ENCODE measurements around the gene CEP164.
"Not testable (repeated sequence)": the region's sequence is repeated elsewhere in the genome, so short reads cannot be mapped to it uniquely, and the experiment has no call there.

CEP164 gene

DNA sequence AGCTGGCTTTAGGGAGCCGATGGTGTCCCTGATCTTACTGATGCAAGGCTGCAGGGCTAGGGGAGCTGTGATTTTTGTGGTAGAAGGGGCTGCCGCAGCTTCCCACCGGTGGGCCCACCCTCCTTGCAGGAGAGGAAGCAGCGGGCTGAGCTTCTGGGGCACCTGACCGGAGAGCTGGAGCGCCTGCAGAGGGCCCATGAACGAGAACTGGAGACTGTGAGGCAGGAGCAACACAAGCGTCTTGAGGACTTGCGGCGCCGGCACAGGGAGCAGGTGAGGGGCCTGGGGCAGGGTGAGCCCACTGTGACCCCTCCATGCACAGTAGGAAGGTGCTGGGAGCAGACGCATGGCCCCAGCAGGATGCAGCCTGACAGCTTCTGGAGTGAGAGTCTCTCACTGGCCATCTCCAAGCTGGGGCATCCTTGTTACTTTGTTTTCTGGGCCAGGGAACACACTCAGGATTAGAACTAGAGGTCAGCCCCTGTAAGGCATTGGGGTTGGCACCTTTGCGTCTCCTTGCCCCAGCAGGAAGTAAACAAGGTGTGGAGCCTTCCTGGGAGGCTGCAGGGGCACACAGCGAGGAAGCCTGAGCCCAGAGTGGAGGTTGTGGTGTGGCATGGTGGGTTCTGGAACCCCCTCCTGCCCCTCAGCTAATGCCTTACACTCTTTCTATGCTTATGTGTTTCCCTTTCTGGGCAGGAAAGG, 66.7 kb downstream of the CEP164 start:
- H3K4me3 ChIP-seq (ENCODE audit: control insufficient read depth, low read depth, low read length), result no peak overlapping the region
- DNase-seq (ENCODE audit: low read depth), result no peak
- TF ChIP-seq, protein P1, sequence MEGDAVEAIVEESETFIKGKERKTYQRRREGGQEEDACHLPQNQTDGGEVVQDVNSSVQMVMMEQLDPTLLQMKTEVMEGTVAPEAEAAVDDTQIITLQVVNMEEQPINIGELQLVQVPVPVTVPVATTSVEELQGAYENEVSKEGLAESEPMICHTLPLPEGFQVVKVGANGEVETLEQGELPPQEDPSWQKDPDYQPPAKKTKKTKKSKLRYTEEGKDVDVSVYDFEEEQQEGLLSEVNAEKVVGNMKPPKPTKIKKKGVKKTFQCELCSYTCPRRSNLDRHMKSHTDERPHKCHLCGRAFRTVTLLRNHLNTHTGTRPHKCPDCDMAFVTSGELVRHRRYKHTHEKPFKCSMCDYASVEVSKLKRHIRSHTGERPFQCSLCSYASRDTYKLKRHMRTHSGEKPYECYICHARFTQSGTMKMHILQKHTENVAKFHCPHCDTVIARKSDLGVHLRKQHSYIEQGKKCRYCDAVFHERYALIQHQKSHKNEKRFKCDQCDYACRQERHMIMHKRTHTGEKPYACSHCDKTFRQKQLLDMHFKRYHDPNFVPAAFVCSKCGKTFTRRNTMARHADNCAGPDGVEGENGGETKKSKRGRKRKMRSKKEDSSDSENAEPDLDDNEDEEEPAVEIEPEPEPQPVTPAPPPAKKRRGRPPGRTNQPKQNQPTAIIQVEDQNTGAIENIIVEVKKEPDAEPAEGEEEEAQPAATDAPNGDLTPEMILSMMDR (IDR thresholded peaks at IDR 0.05; ENCODE audit: control insufficient read depth, insufficient read depth, low read depth, low read length, missing control alignments), result no peak

GRCh38 chr11:117395476-117395875, 67.8 kb downstream of the CEP164 start:
- H3K4me3 ChIP-seq (ENCODE audit: control insufficient read depth, low read depth, low read length), result no peak overlapping the region
- DNase-seq (ENCODE audit: low read depth), result no peak
- TF ChIP-seq, protein P1 (IDR thresholded peaks at IDR 0.05; ENCODE audit: control insufficient read depth, insufficient read depth, low read depth, low read length, missing control alignments), result no peak

GRCh38 chr11:117396970-117397369, 69.3 kb downstream of the CEP164 start:
- no peak for DNase-seq (ENCODE audit: low read depth)
- no peak overlapping the region for H3K4me3 ChIP-seq (ENCODE audit: control insufficient read depth, low read depth, low read length)
- TF ChIP-seq, protein P1 (IDR thresholded peaks at IDR 0.05; ENCODE audit: control insufficient read depth, insufficient read depth, low read depth, low read length, missing control alignments), result no peak

- DNase-seq (ENCODE audit: low read depth); H3K4me3 ChIP-seq (ENCODE audit: control insufficient read depth, low read depth, low read length): not testable (repeated sequence)
Observed at GRCh38 chr11:117398618-117399017, 71.0 kb downstream of the CEP164 start.

DNA sequence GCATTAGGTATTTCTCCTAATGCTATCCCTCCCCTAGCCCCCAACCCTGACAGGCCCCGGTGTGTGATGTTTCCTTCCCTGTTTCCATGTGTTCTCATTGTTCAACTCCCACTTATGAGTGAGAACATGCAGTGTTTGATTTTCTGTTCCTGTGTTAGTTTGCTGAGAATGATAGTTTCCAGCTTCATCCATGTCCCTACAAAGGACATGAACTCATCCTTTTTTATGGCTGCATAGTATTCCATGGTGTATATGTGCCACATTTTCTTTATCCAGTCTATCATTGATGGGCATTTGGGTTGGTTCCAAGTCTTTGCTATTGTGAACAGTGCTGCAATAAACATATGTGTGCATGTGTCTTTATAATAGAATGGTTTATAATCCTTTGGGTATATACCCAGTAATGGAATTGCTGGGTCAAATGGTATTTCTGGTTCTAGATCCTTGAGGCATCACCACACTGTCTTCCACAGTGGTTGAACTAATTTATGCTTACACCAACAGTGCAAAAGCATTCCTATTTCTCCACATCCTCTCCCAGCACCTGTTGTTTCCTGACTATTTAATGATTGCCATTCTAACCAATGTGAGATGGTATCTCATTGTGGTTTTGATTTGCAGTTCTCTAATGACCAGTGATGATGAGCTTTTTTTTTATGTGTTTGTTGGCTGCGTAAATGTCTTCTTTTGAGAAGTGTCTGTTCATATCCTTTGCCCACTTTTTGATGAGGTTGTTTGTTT, 71.6 kb downstream of the CEP164 start:
- not testable (repeated sequence) for H3K4me3 ChIP-seq (ENCODE audit: control insufficient read depth, low read depth, low read length); DNase-seq (ENCODE audit: low read depth)

DNA sequence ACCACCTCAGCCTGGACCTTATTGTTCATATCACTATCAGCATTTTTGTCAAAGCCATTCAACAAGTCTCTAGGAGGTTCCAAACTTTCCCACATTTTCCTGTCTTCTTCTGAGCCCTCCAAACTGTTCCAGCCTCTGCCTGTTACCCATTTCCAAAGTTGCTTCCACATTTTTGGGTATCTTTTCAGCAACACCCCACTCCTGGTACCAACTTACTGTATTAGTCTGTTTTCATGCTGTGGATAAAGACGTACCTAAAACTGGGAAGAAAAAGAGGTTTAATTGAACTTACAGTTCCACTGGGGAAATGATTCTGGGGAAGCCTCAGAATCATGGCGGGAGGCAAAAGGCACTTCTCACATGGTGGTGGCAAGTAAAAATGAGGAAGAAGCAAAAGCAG, 78.2 kb downstream of the CEP164 start:
- not testable (repeated sequence) for H3K4me3 ChIP-seq (ENCODE audit: control insufficient read depth, low read depth, low read length); DNase-seq (ENCODE audit: low read depth)

DNA sequence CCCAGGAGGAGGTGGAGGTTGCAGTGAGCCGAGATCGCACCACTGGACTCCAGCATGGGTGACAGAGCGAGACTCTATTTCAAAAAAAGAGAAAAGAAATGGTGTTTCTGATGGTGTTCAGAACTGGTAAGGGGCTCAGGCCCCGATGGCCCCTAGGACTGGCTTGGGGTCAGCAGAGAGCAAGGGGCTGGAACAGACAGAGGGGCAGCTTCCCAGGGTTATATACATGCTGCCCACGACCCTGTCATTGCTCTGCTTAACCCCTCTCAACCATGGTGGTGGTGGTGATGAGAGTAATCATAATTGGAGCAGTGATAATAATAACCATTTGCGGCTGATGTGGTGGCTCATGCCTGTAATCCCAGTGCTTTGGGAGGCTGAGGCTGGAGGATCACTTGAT, 79.4 kb downstream of the CEP164 start:
- TF ChIP-seq, protein P1 (IDR thresholded peaks at IDR 0.05; ENCODE audit: control insufficient read depth, insufficient read depth, low read depth, low read length, missing control alignments), result no peak
- no peak overlapping the region for H3K4me3 ChIP-seq (ENCODE audit: control insufficient read depth, low read depth, low read length)
- no peak for DNase-seq (ENCODE audit: low read depth)

- TF ChIP-seq, protein P1 (IDR thresholded peaks at IDR 0.05; ENCODE audit: control insufficient read depth, insufficient read depth, low read depth, low read length, missing control alignments), result no peak
- no peak overlapping the region for H3K4me3 ChIP-seq (ENCODE audit: control insufficient read depth, low read depth, low read length)
- DNase-seq (ENCODE audit: low read depth), result no peak
Observed at GRCh38 chr11:117408356-117408755, 80.7 kb downstream of the CEP164 start.

Data from AG09309 (cell line).